SU-DHL-6 (cell line): ENCODE measurements around the gene PHPT1.

Source experiments
- CTCF ChIP-seq: fragments of 200-600 bp; sonication (generic); IDR thresholded peaks from one replicate; pipeline ENCODE4 v1.5.1; 2017; ENCODE audit warnings: antibody characterized with exemption, mild to moderate bottlenecking, low read length, moderate library complexity; ENCODE audit not compliant: insufficient read depth, poor library complexity, severe bottlenecking
- EZH2phosphoT487 ChIP-seq: fragments of 200-600 bp; sonication (generic), shearing (Covaris generic); conservative IDR thresholded peaks from 2 replicates; pipeline ENCODE4 v1.6.1; 2018; ENCODE audit warnings: mild to moderate bottlenecking, antibody characterized with exemption, low read length, moderate library complexity, mixed read lengths

GRCh38 chr9:136807281-136808074 lies 41.7 kb upstream of the PHPT1 start, which contains the start of gene RABL6:
- TF ChIP-seq CTCF: no peak
- TF ChIP-seq EZH2phosphoT487: no peak
